ENCODE results near the gene ARPC1B. TPM values are rescaled to one million over a fixed set of nuclear protein-coding genes. Genes with fewer than 3 reads are reported as not detected.
"Not testable (repeated sequence)": the region's sequence is repeated elsewhere in the genome, so short reads cannot be mapped to it uniquely, and the experiment has no call there.

Gene ARPC1B
- 420 TPM for total RNA-seq

GRCh38 chr7:99374111-99375064 is at the start of gene ARPC1B:
TSS of gene ARPC1B (plus strand) at chr7:99374730. CDS start at chr7:99385715, 10,985 bp downstream.
- peak; percentile 67 to 86 (median 83) for DNase-seq (ENCODE audit: low read depth in 2 of 3, low spot score in 2 of 3)

DNA sequence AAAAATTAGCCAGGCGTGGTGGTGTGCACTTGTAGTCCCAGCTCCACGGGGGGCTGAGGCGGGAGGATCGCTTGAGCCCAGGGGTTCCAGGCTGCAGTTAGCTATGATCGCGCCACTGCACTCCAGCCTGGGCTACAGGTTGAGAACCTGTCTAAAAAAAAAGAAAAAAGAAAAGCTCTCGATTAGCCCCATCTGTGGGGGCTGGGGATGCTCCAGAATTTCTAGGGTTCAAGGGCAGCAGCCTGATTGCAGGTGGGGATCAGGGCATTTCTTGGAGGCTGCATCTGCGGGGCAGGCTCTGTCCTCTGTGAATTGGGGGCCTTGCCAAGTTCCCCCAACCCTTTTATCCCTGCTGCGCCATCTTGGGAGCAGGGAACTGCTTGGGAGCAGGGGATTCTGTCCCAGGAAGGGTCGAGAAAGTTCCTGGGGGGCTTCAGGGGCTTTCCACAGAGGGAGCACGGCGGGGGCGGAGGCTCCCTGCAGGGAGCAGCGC is 49.5 kb upstream of the ARPC1B start:
- DNase-seq (ENCODE audit: low read depth in 2 of 3, low spot score in 2 of 3): no peak

GRCh38 chr7:99325592-99326407 is 48.7 kb upstream of the ARPC1B start, which contains the start of gene ARPC1A:
TSS of gene ARPC1A (plus strand) at chr7:99325898. CDS start at chr7:99333354, 7,456 bp downstream.
- DNase-seq (ENCODE audit: low read depth in 2 of 3, low spot score in 2 of 3): peak; percentile 90 to 98 (median 93)

GRCh38 chr7:99326408-99326782 is 48.1 kb upstream of the ARPC1B start:
- no peak for DNase-seq (ENCODE audit: low read depth in 2 of 3, low spot score in 2 of 3)

DNA sequence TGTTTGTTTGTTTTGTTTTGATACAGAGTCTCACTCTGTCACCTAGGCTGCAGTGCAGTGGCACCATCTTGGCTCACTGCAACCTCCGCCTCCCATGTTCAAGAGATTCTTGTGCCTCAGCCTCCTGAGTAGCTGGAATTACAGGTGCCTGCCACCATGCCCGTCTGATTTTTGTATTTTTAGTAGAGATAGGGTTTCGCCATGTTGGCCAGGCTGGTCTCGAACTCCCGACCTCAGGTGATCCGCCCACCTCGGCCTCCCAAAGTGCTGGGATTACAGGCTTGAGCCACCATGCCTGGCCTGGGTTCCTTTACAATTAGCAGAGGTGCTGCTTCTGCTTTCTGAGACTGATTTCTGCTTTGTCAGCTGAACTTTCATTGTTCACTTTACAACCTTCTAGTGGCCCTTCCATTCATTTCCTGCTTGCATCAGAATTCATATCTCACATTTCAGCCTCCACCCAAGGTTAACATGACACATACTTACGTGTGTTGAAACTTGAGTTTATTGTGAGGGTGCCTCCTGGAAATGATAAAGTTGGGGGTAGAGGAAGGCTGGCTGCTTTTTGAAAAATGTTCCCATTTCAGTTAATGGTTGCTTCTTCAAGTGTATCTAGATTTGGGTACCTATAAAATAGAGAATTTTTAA is 44.1 kb upstream of the ARPC1B start:
- DNase-seq (ENCODE audit: low read depth in 2 of 3, low spot score in 2 of 3): peak in 2 of 3 donors; percentile 36 to 49

DNA sequence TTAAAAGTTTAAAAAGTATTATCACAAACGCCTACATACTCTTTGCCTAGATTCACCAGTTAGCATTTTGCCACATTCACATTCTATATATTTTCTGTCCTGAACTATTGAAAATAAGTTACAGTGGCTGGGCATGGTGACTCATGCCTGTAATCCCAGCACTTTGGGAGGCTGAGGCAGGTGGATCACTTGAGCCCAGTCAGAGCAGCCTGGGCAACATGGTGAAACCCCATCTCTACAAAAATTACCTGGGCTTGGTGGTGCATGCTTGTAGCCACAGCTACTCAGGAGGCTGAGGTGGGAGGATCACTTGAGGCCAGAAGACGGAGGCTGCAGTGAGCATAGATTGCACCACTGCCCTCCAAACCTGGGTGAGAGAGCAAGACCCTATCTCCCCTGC is 43.5 kb upstream of the ARPC1B start:
- DNase-seq (ENCODE audit: low read depth in 2 of 3, low spot score in 2 of 3): no peak

- DNase-seq (ENCODE audit: low read depth in 2 of 3, low spot score in 2 of 3): no peak
Measured at GRCh38 chr7:99339595-99339994, 34.9 kb upstream of the ARPC1B start.

DNA sequence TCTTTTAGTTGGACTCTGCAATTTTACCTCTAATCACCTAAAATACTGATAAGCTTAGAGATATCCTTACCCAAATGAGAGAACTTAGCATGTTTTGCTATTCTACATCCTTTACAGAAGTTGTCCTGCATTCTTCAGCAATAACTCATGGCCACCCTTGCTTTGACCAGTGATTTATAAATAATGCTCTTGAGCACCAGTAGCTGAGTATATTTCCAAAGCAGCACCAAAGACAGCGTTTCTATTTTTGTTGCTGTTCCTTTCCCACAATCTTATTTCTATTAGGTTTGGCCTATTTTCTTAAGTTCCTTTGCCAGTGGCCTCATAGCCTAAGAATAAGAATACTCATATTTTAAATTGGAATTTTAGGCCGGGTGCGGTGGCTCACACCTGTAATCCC is 33.9 kb upstream of the ARPC1B start:
- DNase-seq (ENCODE audit: low read depth in 2 of 3, low spot score in 2 of 3): no peak

GRCh38 chr7:99344061-99344647 is 30.4 kb upstream of the ARPC1B start:
- no peak for DNase-seq (ENCODE audit: low read depth in 2 of 3, low spot score in 2 of 3)

DNA sequence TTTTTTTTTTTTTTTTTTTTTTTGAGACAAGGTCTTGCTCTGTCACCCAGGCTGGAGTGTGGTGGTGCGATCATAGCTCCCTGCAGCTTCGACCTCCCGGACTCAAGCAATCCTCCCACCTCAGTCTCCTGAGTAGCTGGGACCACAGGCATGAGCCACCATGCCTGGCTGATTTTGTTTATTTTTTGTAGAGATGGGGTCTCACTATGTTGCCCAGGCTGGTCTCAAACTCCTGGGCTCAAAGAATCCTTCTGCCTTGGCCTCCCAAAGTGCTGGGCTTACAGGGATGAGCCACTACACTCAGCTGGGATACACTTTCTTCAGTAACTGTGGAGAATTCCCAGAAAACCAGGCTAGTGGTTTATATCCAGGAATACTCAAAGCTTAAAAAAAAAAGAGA is 23.9 kb upstream of the ARPC1B start:
- DNase-seq (ENCODE audit: low read depth in 2 of 3, low spot score in 2 of 3): not testable (repeated sequence)

GRCh38 chr7:99352247-99352646 is 22.3 kb upstream of the ARPC1B start:
- no peak for DNase-seq (ENCODE audit: low read depth in 2 of 3, low spot score in 2 of 3)

GRCh38 chr7:99355098-99355497 is 19.4 kb upstream of the ARPC1B start:
- no peak for DNase-seq (ENCODE audit: low read depth in 2 of 3, low spot score in 2 of 3)

- no peak for DNase-seq (ENCODE audit: low read depth in 2 of 3, low spot score in 2 of 3)
Measured at GRCh38 chr7:99357701-99358490, 16.6 kb upstream of the ARPC1B start.

GRCh38 chr7:99358521-99358920 is 16.0 kb upstream of the ARPC1B start:
- DNase-seq (ENCODE audit: low read depth in 2 of 3, low spot score in 2 of 3): not testable (repeated sequence)

DNA sequence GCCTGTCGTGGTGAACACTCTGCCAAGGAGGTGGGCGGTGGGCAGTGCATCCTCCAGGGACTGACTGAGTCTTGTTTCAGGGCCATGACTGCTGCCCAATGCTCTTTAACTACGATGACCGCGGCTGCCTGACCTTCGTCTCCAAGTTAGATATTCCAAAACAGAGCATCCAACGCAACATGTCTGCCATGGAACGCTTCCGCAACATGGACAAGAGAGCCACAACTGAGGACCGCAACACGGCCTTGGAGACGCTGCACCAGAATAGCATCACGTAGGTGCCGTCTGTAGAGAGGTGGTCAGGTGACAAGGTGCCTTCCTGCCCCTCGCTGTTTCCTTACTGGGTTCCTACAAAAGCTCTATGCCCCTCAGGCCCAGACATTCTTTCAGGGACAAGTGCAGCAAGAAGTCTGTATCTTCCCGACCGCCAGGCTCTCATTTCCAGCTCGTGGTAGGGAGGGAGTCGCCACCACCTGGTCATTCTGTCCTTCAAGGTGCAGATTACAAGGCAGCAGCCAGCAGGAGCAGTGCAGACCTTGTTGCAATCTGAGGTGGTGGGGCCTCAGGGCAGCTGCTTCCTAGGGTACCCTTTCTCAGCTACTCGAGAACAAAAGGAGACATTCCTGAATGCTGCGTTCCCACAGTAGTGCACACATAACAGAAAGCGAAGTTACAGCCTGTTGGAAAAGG is 14.9 kb upstream of the ARPC1B start:
- no peak for DNase-seq (ENCODE audit: low read depth in 2 of 3, low spot score in 2 of 3)

GRCh38 chr7:99362801-99363200 is 11.7 kb upstream of the ARPC1B start:
- no peak for DNase-seq (ENCODE audit: low read depth in 2 of 3, low spot score in 2 of 3)

DNA sequence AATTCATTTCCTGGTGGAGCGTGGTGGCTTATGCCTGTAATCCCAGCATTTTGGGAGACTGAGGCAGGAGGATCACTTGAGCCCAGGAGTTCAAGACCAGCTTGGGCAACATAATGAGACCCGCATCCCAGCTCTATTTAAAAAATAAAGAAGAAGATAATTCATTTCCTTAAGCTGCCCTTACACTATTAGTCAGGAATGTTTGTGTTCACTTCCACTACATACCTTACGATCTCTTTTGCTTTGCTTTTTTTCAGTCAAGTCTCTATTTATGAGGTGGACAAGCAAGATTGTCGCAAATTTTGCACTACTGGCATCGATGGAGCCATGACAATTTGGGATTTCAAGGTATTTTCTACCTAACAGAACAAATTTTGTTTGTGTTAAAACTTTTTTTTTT is 11.2 kb upstream of the ARPC1B start:
- no peak for DNase-seq (ENCODE audit: low read depth in 2 of 3, low spot score in 2 of 3)

- peak in 2 of 3 donors; percentile 42 to 52 for DNase-seq (ENCODE audit: low read depth in 2 of 3, low spot score in 2 of 3)
Measured at GRCh38 chr7:99365318-99366141, 9.0 kb upstream of the ARPC1B start.
